ENCODE results near the gene ARHGEF12.
A peak's percentile ranks its signal among the peaks of the same experiment; 100 is the strongest.

ARHGEF12 gene

DNA sequence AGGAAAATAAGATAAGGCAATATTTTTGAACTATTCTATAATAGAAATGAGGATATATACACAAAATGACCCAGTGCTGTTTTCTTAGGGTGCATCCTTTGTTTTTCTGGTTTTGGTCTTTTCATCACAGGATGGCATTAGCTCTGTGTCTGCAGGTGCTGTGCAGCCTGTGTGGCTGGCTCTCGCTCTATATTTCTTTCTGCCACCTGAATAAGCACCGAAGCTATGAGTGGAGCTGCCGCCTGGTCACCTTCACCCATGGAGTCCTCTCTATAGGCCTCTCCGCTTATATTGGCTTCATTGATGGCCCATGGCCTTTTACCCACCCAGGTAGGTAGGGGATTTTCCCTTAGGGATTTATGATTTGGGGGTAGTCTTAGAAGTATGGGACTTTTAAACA lies 8.9 kb upstream of the ARHGEF12 start:
- no peak for DNase-seq (ENCODE audit: low read depth in 2 of 2)
- no peak overlapping the region for H3K4me3 ChIP-seq (replicated peaks in 1 of 2; ENCODE audit: low read depth in 2 of 2, low read length in 2 of 2)
- TF ChIP-seq, protein P1, sequence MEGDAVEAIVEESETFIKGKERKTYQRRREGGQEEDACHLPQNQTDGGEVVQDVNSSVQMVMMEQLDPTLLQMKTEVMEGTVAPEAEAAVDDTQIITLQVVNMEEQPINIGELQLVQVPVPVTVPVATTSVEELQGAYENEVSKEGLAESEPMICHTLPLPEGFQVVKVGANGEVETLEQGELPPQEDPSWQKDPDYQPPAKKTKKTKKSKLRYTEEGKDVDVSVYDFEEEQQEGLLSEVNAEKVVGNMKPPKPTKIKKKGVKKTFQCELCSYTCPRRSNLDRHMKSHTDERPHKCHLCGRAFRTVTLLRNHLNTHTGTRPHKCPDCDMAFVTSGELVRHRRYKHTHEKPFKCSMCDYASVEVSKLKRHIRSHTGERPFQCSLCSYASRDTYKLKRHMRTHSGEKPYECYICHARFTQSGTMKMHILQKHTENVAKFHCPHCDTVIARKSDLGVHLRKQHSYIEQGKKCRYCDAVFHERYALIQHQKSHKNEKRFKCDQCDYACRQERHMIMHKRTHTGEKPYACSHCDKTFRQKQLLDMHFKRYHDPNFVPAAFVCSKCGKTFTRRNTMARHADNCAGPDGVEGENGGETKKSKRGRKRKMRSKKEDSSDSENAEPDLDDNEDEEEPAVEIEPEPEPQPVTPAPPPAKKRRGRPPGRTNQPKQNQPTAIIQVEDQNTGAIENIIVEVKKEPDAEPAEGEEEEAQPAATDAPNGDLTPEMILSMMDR (IDR thresholded peaks at IDR 0.05; ENCODE audit: low read depth, low read length): no peak

DNA sequence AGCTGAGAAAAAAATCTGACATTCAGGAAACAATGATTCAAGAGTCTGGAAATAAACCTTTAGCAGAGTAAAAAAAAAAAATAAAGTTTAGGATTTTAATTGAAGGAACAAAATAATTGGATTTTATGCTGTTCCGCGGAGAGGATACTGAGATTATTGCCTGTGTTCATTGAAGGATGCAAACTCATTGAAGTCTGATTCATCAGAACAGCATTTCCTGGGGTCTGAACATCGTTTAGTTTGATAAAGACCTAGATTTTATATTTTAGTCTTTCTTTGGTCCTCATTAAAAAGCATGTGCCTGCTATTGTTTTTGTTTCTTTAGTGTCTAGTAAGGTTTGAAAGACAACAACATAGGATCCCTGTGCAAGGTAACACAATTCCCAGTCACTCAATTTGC lies 6.7 kb upstream of the ARHGEF12 start:
- no peak for DNase-seq (ENCODE audit: low read depth in 2 of 2)
- TF ChIP-seq, protein P1 (IDR thresholded peaks at IDR 0.05; ENCODE audit: low read depth, low read length): no peak

DNA sequence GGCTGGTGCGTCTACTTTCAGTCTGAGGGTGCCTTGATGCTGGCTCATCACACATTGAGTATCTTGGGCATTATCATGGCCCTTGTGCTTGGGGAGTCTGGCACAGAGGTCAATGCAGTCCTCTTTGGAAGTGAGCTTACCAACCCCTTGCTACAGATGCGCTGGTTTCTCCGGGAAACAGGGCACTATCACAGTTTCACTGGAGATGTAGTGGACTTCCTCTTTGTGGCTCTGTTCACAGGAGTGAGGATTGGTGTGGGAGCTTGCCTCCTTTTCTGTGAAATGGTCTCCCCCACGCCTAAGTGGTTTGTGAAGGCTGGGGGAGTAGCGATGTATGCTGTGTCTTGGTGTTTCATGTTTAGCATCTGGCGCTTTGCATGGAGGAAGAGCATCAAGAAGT lies 6.2 kb upstream of the ARHGEF12 start:
- TF ChIP-seq, protein P1 (IDR thresholded peaks at IDR 0.05; ENCODE audit: low read depth, low read length): no peak
- DNase-seq (ENCODE audit: low read depth in 2 of 2): no peak
- no peak overlapping the region for H3K4me3 ChIP-seq (replicated peaks in 1 of 2; ENCODE audit: low read depth in 2 of 2, low read length in 2 of 2)

More for the DNA sequence above, 6.7 kb upstream of the ARHGEF12 start:
- no peak overlapping the region for H3K4me3 ChIP-seq (replicated peaks in 1 of 2; ENCODE audit: low read depth in 2 of 2, low read length in 2 of 2)

DNA sequence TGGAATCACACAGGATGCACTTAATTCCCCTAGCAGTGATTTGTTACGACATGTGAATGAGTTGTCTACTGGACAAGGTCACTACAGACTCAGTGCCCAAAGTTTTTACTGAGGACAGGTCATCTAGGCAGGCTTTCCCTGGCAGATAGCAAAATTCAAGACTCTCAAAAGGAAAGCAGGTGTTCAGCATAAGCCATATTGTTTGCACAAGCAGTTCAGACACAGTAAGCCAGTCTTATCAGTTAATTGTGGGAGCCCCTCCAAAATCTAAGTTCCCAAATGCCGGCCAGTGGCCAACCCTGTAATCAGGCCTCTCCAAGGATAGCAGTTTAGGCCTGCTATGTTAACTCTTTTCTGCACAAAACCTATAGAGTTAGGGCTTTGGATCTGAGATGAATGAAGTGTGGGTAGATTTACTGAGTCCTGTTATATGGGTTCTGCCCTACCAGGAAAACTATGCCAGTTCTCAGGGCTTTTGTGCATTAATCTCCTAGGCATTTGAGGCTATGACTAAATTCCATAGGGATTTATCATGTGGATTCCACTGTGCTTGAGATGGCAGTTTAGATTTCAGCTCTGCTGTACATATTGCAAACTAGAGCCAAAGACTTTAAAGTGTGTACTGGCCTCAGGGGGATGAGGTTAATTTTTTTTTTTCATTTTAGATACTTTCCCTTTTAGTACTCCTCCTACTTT lies 4.8 kb upstream of the ARHGEF12 start:
- peak; percentile 87 to 92 for DNase-seq (ENCODE audit: low read depth in 2 of 2)
- TF ChIP-seq, protein P1 (IDR thresholded peaks at IDR 0.05; ENCODE audit: low read depth, low read length): no peak
- H3K4me3 ChIP-seq (replicated peaks in 1 of 2; ENCODE audit: low read depth in 2 of 2, low read length in 2 of 2): no peak overlapping the region

DNA sequence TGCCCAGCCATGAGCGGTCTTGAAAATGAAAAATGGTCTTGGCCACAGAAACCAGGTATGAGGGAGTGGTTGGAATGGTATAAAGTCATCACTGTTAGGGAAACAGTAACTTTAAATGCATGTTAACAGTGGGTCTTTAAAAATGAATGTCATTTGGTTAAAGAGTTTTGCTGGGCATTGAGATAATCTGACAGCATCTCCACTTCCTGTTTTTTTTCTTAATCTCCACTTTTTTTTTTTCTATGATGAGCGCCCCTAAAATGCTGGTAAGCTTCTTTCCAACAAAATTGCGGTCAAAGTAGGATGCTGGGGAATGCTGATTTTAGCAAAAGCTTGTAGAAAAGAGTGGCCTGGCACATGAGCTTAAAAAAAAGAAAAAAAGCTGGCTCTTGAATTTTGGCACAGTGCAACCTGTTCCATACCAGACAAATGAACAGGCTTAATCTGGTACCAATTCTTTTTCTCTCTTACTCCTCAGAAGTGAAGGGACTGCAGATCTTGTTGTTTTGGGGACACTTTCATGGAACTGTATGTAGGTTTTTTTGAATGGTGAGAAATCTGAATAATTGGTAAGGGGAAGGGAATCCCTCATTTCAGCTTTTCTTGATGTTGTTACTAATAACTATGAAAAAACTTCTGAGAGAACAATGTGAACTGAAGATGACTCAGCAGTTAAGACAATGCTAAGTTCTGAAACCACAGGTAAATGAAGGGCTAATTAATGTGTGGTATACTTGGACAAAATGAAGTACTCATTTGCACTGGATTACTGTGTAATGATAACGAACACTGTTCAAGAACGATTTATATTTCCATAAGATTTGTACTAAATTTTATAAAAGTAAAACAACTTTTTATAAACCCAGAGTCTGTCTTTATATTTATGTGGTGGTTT lies 3.1 kb upstream of the ARHGEF12 start:
- peak; percentile 37 to 40 for DNase-seq (ENCODE audit: low read depth in 2 of 2)
- TF ChIP-seq, protein P1 (IDR thresholded peaks at IDR 0.05; ENCODE audit: low read depth, low read length): no peak
- no peak overlapping the region for H3K4me3 ChIP-seq (replicated peaks in 1 of 2; ENCODE audit: low read depth in 2 of 2, low read length in 2 of 2)

DNA sequence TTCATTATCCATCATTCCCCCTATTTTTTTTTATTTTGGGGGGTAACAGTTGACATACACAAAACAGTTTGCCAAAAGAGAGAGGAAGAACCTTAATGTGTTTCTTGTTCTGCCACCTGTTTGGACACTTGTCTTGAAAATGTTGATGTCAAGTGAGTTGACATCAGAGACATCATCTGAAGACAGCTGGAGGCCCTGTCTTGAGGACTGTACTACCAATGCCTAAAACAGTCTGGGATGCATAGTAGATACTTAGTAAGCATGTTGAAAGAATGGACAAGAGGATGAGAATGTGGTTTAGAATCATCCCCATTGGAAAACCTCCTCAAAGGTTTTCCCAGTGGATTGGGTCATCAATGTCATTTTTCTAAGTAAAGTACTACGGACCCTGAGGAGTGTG lies 2.4 kb upstream of the ARHGEF12 start:
- no peak overlapping the region for H3K4me3 ChIP-seq (replicated peaks in 1 of 2; ENCODE audit: low read depth in 2 of 2, low read length in 2 of 2)
- TF ChIP-seq, protein P1 (IDR thresholded peaks at IDR 0.05; ENCODE audit: low read depth, low read length): no peak
- DNase-seq (ENCODE audit: low read depth in 2 of 2): no peak

Data from cardiac fibroblast (primary cell).